Measurements from ENCODE around the gene NECTIN3.

- TF ChIP-seq CTCF (conservative IDR thresholded peaks at IDR 0.05; ENCODE audit: low read length) (no peak), EZH2phosphoT487 (IDR thresholded peaks at IDR 0.05; ENCODE audit: borderline replicate concordance, low read depth, low read length) (no peak)
Measured at GRCh38 chr3:111212511-111212910, 140.9 kb downstream of the NECTIN3 start.
